K562 (cell line): ENCODE measurements around the gene NTM. TPM values are rescaled to one million over a fixed set of nuclear protein-coding genes. Genes with fewer than 3 reads are reported as not detected.

Experiments used
- ATAC-seq: fragments of 200-7000 bp; cut with Tn5 transposase; 3 replicates; pipeline ENCODE4 v1.9.1; 2020; ENCODE audit warnings: moderate library complexity
- BruUV-seq: library from RNA; stranded (reverse); fragments of 400-500 nt; replicated peaks from 2 replicates; lab custom pipeline; 2021; lab: Mats Ljungman, UMichigan
- CTCF ChIA-PET: fragments of 300-600 bp; formaldehyde crosslinking; extraction: SDS; loops from one replicate; lab custom pipeline; 2021; ENCODE audit warnings: low intra/inter-chr PET ratio; lab: Yijun Ruan, JAX
- POLR2A ChIA-PET: fragments of 300-600, 350-650 bp; sonication (Branson Sonifier 250); formaldehyde crosslinking; extraction: SDS; loops from one replicate; lab custom pipeline; 2021; ENCODE audit warnings: antibody characterized with exemption, inconsistent platforms; lab: Yijun Ruan, JAX
- DNase-seq, 4 experiments: peaks; one replicate each; pipeline versions ENCODE4 v3.0.0 to v3.0.0-alpha.2; 2011 to 2018; ENCODE audit warnings: low spot score in 3 of 4, mixed read lengths in 3 of 4; ENCODE audit errors: extremely low read depth in 1 of 4
- FAIRE-seq: peaks from 2 replicates; lab custom pipeline; 2011; peaks lifted over from hg19 to GRCh38; lab: Jason Lieb, UNC
- H2AFZ ChIP-seq: 2 replicates; pipeline ENCODE4 v1.6.0; 2011; ENCODE audit warnings: low read depth, low read length, control low read depth, inconsistent platforms
- H3K27ac ChIP-seq: fragments of 200-600 bp; 3 replicates; pipeline ENCODE4 v1.8.0; 2011; ENCODE audit warnings: low read depth, mild to moderate bottlenecking, control low read depth, inconsistent platforms, low read length, moderate library complexity, mixed read lengths; ENCODE audit errors: extremely low read depth
- H3K27me3 ChIP-seq, 2 experiments: fragments of 300-600 bp in 1 of 2; 2 replicates in 1 of 2; 3 replicates in 1 of 2; pipeline versions ENCODE4 v1.6.0 to v1.8.0; 2011; ENCODE audit warnings: inconsistent platforms in 2 of 2, low read length in 2 of 2, mild to moderate bottlenecking in 1 of 2, mixed read lengths in 1 of 2, moderate library complexity in 1 of 2; ENCODE audit not compliant: control insufficient read depth in 2 of 2, insufficient read depth in 2 of 2
- H3K36me3 ChIP-seq: fragments of 300-600 bp; 3 replicates; pipeline ENCODE4 v1.8.0; 2011; ENCODE audit warnings: mild to moderate bottlenecking, low read length, inconsistent platforms; ENCODE audit not compliant: control insufficient read depth, insufficient read depth
- H3K4me1 ChIP-seq, 2 experiments: fragments of 200-600 bp in 1 of 2; replicated peaks in 1 of 2; 2 replicates in 1 of 2; 3 replicates in 1 of 2; pipeline versions ENCODE4 v1.5.1 to v1.8.0; 2011; ENCODE audit warnings: inconsistent platforms in 2 of 2, low read length in 2 of 2, mild to moderate bottlenecking in 1 of 2, mixed read lengths in 1 of 2, moderate library complexity in 1 of 2; ENCODE audit not compliant: control insufficient read depth in 2 of 2, insufficient read depth in 2 of 2
- H3K4me2 ChIP-seq: 2 replicates; pipeline ENCODE4 v1.6.1; 2011; ENCODE audit warnings: low read length, control low read depth, inconsistent platforms, mixed read lengths; ENCODE audit not compliant: insufficient read depth
- H3K4me3 ChIP-seq: fragments of 200-600 bp; sonication (generic), shearing (Covaris generic); 2 replicates; pipeline ENCODE4 v1.5.1; 2016; ENCODE audit warnings: control low read depth, inconsistent platforms
- H3K79me2 ChIP-seq: fragments of 200-600 bp; 3 replicates; pipeline ENCODE4 v1.8.0; 2011; ENCODE audit warnings: low read length, inconsistent platforms; ENCODE audit not compliant: control insufficient read depth, insufficient read depth
- H3K9ac ChIP-seq, 2 experiments: 2 replicates each; pipeline versions ENCODE4 v1.6.0 to v1.6.1; 2011; ENCODE audit warnings: low read depth in 2 of 2, low read length in 2 of 2, control low read depth in 1 of 2, inconsistent platforms in 1 of 2, mild to moderate bottlenecking in 1 of 2, mixed read lengths in 1 of 2; ENCODE audit not compliant: insufficient read depth in 1 of 2
- H3K9me1 ChIP-seq: one replicate; pipeline ENCODE4 v1.6.0; 2011; ENCODE audit warnings: inconsistent platforms, mild to moderate bottlenecking, low read length, moderate library complexity; ENCODE audit not compliant: control insufficient read depth, insufficient read depth
- H3K9me3 ChIP-seq: replicated peaks from 2 replicates; pipeline ENCODE4 v1.5.1; 2011; ENCODE audit warnings: low read depth, low read length, inconsistent platforms; ENCODE audit not compliant: control insufficient read depth, insufficient read depth
- H4K20me1 ChIP-seq: replicated peaks from 2 replicates; pipeline ENCODE4 v1.6.1; 2011; ENCODE audit warnings: low read length, inconsistent platforms, mixed read lengths; ENCODE audit not compliant: control insufficient read depth, insufficient read depth
- PKNOX1 ChIP-seq: fragments of 450-650 bp; IDR thresholded peaks from 2 replicates; pipeline ENCODE4 v1.6.1; 2016
- ZNF75A ChIP-seq: fragments of 450-650 bp; formaldehyde crosslinking; IDR thresholded peaks from 2 replicates; pipeline ENCODE4 v1.4.0; 2020; ENCODE audit warnings: mild to moderate bottlenecking
- WGBS: fragments of 100-300 bp; shearing (Covaris generic); methylation state at CpG from one replicate; pipeline ENCODE4 v1.1.6; 2016; ENCODE audit warnings: low coverage, mixed read lengths; ENCODE audit not compliant: insufficient coverage; ENCODE audit errors: missing lambda C conversion rate; 5-methylcytosine and 5-hydroxymethylcytosine counted together
- in situ Hi-C: fragments of 300-500 bp; cut with MboI; formaldehyde crosslinking; loops from 4 replicates; pipeline ENCODE4 v1.15.0; 2018; ENCODE audit warnings: inconsistent platforms, mixed read lengths
- intact Hi-C: fragments of 100-400 bp; cut with micrococcal nuclease; formaldehyde crosslinking; loops from 2 replicates; pipeline ENCODE4 v1.14.2; 2022
- polyA plus RNA-seq, 8 experiments: library from polyadenylated mRNA; depleted of rRNA in 4 of 8; stranded (reverse) in 5 of 8; unstranded in 3 of 8; fragments of >200 nt; fragmentation: Nextera tagmentation in 2 of 8; fragmentation: Illumina TruSeq in 1 of 8; extraction: Ambion mirVana in 2 of 8; extraction: Trizol in 1 of 8; gene quantifications; 2 replicates each; pipeline versions ENCODE4 v1.2.1 to v1.2.3, GENCODE V29; 2011 to 2014; ENCODE audit warnings: inconsistent platforms in 1 of 8, missing spikeins in 1 of 8
- total RNA-seq, 7 experiments: library from RNA; depleted of rRNA in 6 of 7; stranded (reverse); fragments of >200 nt in 6 of 7; fragmentation: Illumina TruSeq in 2 of 7; extraction: Trizol in 2 of 7; gene quantifications; 2 replicates each; pipeline versions ENCODE4 v1.2.1 to v1.2.3, GENCODE V29; 2011 to 2021; ENCODE audit warnings: low replicate concordance in 1 of 7
- TF ChIP-seq, protein P1 (sequence below): fragments of 200-800 bp; sonication (Bioruptor generic); IDR thresholded peaks from 2 replicates; pipeline ENCODE4 v1.6.1; 2017; ENCODE audit warnings: missing genetic modification characterization, missing compliant biosample characterization

The NTM gene
- total and polyA plus RNA-seq, 9 of the 15 experiments (the other 6 are each of a cell fraction or from before 2014, with no cell fraction given) = not detected

- CTCF ChIA-PET = no interaction called here
- H3K36me3 ChIP-seq = no peaks in the 10 kb centered on the region
- in situ Hi-C loops = no loop called here
- TF ChIP-seq PKNOX1 (no peak), ZNF75A (CRISPR knock-in tag) (no peak)
- TF ChIP-seq, protein P1, sequence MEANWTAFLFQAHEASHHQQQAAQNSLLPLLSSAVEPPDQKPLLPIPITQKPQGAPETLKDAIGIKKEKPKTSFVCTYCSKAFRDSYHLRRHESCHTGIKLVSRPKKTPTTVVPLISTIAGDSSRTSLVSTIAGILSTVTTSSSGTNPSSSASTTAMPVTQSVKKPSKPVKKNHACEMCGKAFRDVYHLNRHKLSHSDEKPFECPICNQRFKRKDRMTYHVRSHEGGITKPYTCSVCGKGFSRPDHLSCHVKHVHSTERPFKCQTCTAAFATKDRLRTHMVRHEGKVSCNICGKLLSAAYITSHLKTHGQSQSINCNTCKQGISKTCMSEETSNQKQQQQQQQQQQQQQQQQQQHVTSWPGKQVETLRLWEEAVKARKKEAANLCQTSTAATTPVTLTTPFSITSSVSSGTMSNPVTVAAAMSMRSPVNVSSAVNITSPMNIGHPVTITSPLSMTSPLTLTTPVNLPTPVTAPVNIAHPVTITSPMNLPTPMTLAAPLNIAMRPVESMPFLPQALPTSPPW (CRISPR knock-in tag) = no peak
- TF ChIP-seq, all 486 proteins: peak for 0
- H3K27me3 ChIP-seq = no peaks in the 10 kb centered on the region
- H3K9ac ChIP-seq = no peak overlapping the region
- POLR2A ChIA-PET = interaction anchor here (0.6 kb wide), 1 partner anchor 1243 kb away, joined by 3 read pairs; no protein-coding TSS in a partner anchor
- DNase-seq = no peak
- H3K79me2 ChIP-seq = no peaks in the 10 kb centered on the region
- 0% methylated on average over 11 of the region's 11 CpGs for WGBS
- H3K4me1 ChIP-seq = no peaks in the 10 kb centered on the region
- H4K20me1 ChIP-seq = no peaks in the 10 kb centered on the region
- H3K9me3 ChIP-seq = no peaks in the 10 kb centered on the region
- no peaks in the 10 kb centered on the region for H3K9me1 ChIP-seq
- H2AFZ ChIP-seq = no peak overlapping the region
- BruUV-seq = no TSS peak
- FAIRE-seq = no peak
- no peak for ATAC-seq
- H3K4me2 ChIP-seq = no peak overlapping the region
- H3K27ac ChIP-seq = no peak overlapping the region
- intact Hi-C loops = no loop called here
- no peak overlapping the region for H3K4me3 ChIP-seq
These were observed 368.9 kb downstream of the NTM start for GRCh38 chr11:131739243-131739882.
